GM19328 (cell line): ENCODE measurements around the gene NFIX.

Experiments used
- ATAC-seq: cut with Tn5 transposase; IDR thresholded peaks from one replicate; pipeline ENCODE4 v1.9.1; 2021; ENCODE audit warnings: mild to moderate bottlenecking, moderate library complexity; ENCODE audit not compliant: unreplicated experiment

NFIX gene

GRCh38 chr19:12987190-12987589 lies 8.1 kb upstream of the NFIX start:
- no peak for ATAC-seq

- ATAC-seq, result no peak
Measured at GRCh38 chr19:12987781-12988180, 7.5 kb upstream of the NFIX start.

GRCh38 chr19:12990431-12990830 lies 4.8 kb upstream of the NFIX start:
- ATAC-seq, result no peak

- ATAC-seq, result no peak
Measured at GRCh38 chr19:12990853-12991252, 4.4 kb upstream of the NFIX start.

GRCh38 chr19:12991296-12991695 lies 4.0 kb upstream of the NFIX start:
- no peak for ATAC-seq

- ATAC-seq, result no peak
Measured at GRCh38 chr19:12992729-12993128, 2.5 kb upstream of the NFIX start.

- ATAC-seq, result no peak
Measured at GRCh38 chr19:12993562-12993961, 1.7 kb upstream of the NFIX start.

- no peak for ATAC-seq
Measured at GRCh38 chr19:12995596-12996405, 526 bp downstream of the NFIX start.

GRCh38 chr19:12996406-12997094 lies 1.3 kb downstream of the NFIX start:
- no peak for ATAC-seq

- ATAC-seq, result no peak
Measured at GRCh38 chr19:12997179-12997966, 2.1 kb downstream of the NFIX start.

- ATAC-seq, result no peak
Measured at GRCh38 chr19:12997967-12998940, 3.0 kb downstream of the NFIX start.

GRCh38 chr19:13001166-13001501 lies 5.9 kb downstream of the NFIX start:
- ATAC-seq, result no peak

GRCh38 chr19:13001502-13002165 lies 6.4 kb downstream of the NFIX start:
- ATAC-seq, result no peak

- no peak for ATAC-seq
Measured at GRCh38 chr19:13002166-13002898, 7.1 kb downstream of the NFIX start.

- no peak for ATAC-seq
Measured at GRCh38 chr19:13003081-13003480, 7.8 kb downstream of the NFIX start.

- ATAC-seq, result no peak
Measured at GRCh38 chr19:13004273-13004672, 9.0 kb downstream of the NFIX start.

- no peak for ATAC-seq
Measured at GRCh38 chr19:13005253-13005652, 10.0 kb downstream of the NFIX start.

GRCh38 chr19:13005861-13006370 lies 10.6 kb downstream of the NFIX start:
- no peak for ATAC-seq
